PC-9 (cell line): Measurements from ENCODE around the gene TBX5. TPM values are rescaled to one million over a fixed set of nuclear protein-coding genes. Genes with fewer than 3 reads are reported as not detected.

Experiments used
- BruUV-seq: library from RNA; stranded (reverse); fragments of 400-500 nt; replicated peaks from 2 replicates; lab custom pipeline; 2021; lab: Mats Ljungman, UMichigan
- CTCF ChIA-PET: fragments of 300-600 bp; sonication (Branson Sonifier 250); formaldehyde crosslinking; loops from one replicate; lab custom pipeline; 2022; ENCODE audit warnings: antibody characterized with exemption; lab: Charles Lee
- POLR2A ChIA-PET: fragments of 300-600 bp; sonication (Branson Sonifier 250); formaldehyde crosslinking; loops from one replicate; lab custom pipeline; 2022; ENCODE audit warnings: antibody characterized with exemption; ENCODE audit not compliant: unreplicated experiment; lab: Charles Lee
- DNase-seq, 2 experiments: peaks; one replicate each; pipeline versions ENCODE4 v3.0.0 to v3.0.0-alpha.2; 2015 to 2022; ENCODE audit warnings: mixed read lengths in 1 of 2
- H2AFZ ChIP-seq: fragments of 200-600 bp; sonication (generic); 2 replicates; pipeline ENCODE4 v1.8.1; 2017; ENCODE audit warnings: antibody characterized with exemption
- H3F3A ChIP-seq: fragments of 200-600 bp; sonication (generic); 2 replicates; pipeline ENCODE4 v1.8.1; 2017; ENCODE audit warnings: antibody characterized with exemption, mild to moderate bottlenecking, low read depth; ENCODE audit not compliant: insufficient read depth
- H3K27ac ChIP-seq: fragments of 200-600 bp; sonication (generic); 2 replicates; pipeline ENCODE4 v1.6.1; 2016; ENCODE audit warnings: mixed run types
- H3K27me3 ChIP-seq: fragments of 200-600 bp; sonication (generic); 2 replicates; pipeline ENCODE4 v1.6.1; 2016; ENCODE audit warnings: low read depth, mixed run types; ENCODE audit not compliant: insufficient read depth
- H3K36me3 ChIP-seq: fragments of 200-600 bp; sonication (generic); 2 replicates; pipeline ENCODE4 v1.6.1; 2016; ENCODE audit warnings: low read depth, mixed run types
- H3K4me1 ChIP-seq: fragments of 200-600 bp; sonication (generic); replicated peaks from 2 replicates; pipeline ENCODE4 v1.6.1; 2016; ENCODE audit warnings: mixed run types; ENCODE audit not compliant: insufficient read depth
- H3K4me2 ChIP-seq: fragments of 200-600 bp; sonication (generic); 2 replicates; pipeline ENCODE4 v1.6.1; 2017; ENCODE audit warnings: mixed run types
- H3K4me3 ChIP-seq: fragments of 200-600 bp; sonication (generic); 2 replicates; pipeline ENCODE4 v1.6.1; 2016; ENCODE audit warnings: mixed run types
- H3K79me2 ChIP-seq: fragments of 200-600 bp; sonication (generic); 2 replicates; pipeline ENCODE4 v1.6.1; 2017; ENCODE audit warnings: low read depth, mixed run types
- H3K9me2 ChIP-seq: fragments of 200-600 bp; sonication (generic); 2 replicates; pipeline ENCODE4 v1.8.1; 2017; ENCODE audit warnings: mild to moderate bottlenecking; ENCODE audit not compliant: insufficient read depth
- H3K9me3 ChIP-seq: fragments of 200-600 bp; sonication (generic); 2 replicates; pipeline ENCODE4 v1.8.1; 2016; ENCODE audit warnings: low read depth; ENCODE audit not compliant: insufficient read depth
- H4K20me1 ChIP-seq: fragments of 200-600 bp; sonication (generic); 2 replicates; pipeline ENCODE4 v1.8.1; 2017; ENCODE audit not compliant: insufficient read depth
- CTCF ChIP-seq: fragments of 200-600 bp; sonication (generic); conservative IDR thresholded peaks from 2 replicates; pipeline ENCODE4 v1.6.1; 2017; ENCODE audit warnings: mixed run types, antibody characterized with exemption, mild to moderate bottlenecking, moderate library complexity
- EZH2 ChIP-seq: fragments of 200-600 bp; sonication (generic); IDR thresholded peaks from 2 replicates; pipeline ENCODE4 v1.8.0; 2017; ENCODE audit warnings: antibody characterized with exemption, low read depth
- intact Hi-C: fragments of 100-400 bp; cut with micrococcal nuclease; formaldehyde crosslinking; loops from one replicate; pipeline ENCODE4 v1.10.0; 2022; ENCODE audit not compliant: unreplicated experiment
- total RNA-seq: library from RNA; stranded (reverse); gene quantifications from 2 replicates; pipeline ENCODE4 v1.2.3, GENCODE V29; 2021

TBX5 gene
- total RNA-seq, 1 experiment from 2014 or later: not detected

DNA sequence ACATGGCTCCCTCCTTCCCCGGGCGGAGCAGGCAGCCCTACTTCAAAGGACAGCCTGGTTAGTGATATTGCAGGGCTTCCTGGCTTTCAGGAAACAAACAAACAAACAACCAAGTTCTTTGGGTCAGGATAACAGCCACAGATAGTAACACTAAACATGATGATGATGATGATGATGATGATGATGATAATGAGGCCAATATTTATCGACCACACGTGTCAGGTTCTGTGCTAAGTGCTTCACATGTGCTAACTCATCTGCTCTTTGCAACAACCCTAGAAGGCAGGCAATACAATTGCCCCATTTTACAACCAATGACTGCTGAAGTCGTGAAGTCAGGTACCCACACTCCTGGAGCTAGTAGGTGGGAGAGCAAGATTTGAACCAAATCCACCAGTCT is 44.1 kb upstream of the TBX5 start:
- no peaks in the 10 kb centered on the region for H3F3A ChIP-seq
- H3K27me3 ChIP-seq: peaks cover 62% of the 10 kb centered on the region
- no peaks in the 10 kb centered on the region for H3K9me3 ChIP-seq
- no peaks in the 10 kb centered on the region for H3K36me3 ChIP-seq
- DNase-seq: no peak
- H3K4me1 ChIP-seq: no peaks in the 10 kb centered on the region
- no peaks in the 10 kb centered on the region for H4K20me1 ChIP-seq
- no peaks in the 10 kb centered on the region for H3K79me2 ChIP-seq
- H3K9me2 ChIP-seq: no peaks in the 10 kb centered on the region
- no peak overlapping the region for H3K4me2 ChIP-seq
- intact Hi-C loops: no loop called here
- no peak overlapping the region for H2AFZ ChIP-seq
- no TSS peak for BruUV-seq
- POLR2A ChIA-PET: no interaction called here
- CTCF ChIA-PET: no interaction called here
- no peak for TF ChIP-seq CTCF
- TF ChIP-seq EZH2: no peak
- H3K27ac ChIP-seq: no peak overlapping the region
- no peak overlapping the region for H3K4me3 ChIP-seq

DNA sequence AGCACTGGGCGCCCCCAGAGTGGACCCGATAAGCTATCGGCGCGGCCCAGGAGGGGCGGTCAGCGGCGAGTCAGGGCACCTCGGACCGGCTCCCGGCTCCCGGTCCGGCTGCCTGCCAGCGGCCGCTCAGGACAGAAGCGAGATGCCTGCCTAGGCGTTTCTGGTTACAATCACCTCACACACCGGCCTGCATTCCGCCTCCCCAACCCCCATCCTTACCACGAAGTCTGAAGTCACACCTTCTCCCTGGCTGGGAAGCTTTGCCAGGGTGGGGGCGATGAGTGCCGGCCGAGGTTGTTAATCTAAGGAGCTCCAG is 42.6 kb upstream of the TBX5 start:
- Histone ChIP-seq H4K20me1 (no peaks in the 10 kb centered on the region), H3K9me2 (no peaks in the 10 kb centered on the region), H3F3A (no peaks in the 10 kb centered on the region), H3K36me3 (no peaks in the 10 kb centered on the region), H3K4me1 (no peaks in the 10 kb centered on the region), H3K4me2 (no peak overlapping the region), H3K27me3 (peaks cover 70% of the 10 kb centered on the region), H3K79me2 (no peaks in the 10 kb centered on the region), H3K9me3 (no peaks in the 10 kb centered on the region), H3K27ac (no peak overlapping the region), H3K4me3 (no peak overlapping the region), H2AFZ (no peak overlapping the region)
- DNase-seq: no peak
- CTCF ChIA-PET: no interaction called here
- intact Hi-C loops: no loop called here
- POLR2A ChIA-PET: no interaction called here
- TF ChIP-seq CTCF: no peak
- TF ChIP-seq EZH2: no peak
- no TSS peak for BruUV-seq

DNA sequence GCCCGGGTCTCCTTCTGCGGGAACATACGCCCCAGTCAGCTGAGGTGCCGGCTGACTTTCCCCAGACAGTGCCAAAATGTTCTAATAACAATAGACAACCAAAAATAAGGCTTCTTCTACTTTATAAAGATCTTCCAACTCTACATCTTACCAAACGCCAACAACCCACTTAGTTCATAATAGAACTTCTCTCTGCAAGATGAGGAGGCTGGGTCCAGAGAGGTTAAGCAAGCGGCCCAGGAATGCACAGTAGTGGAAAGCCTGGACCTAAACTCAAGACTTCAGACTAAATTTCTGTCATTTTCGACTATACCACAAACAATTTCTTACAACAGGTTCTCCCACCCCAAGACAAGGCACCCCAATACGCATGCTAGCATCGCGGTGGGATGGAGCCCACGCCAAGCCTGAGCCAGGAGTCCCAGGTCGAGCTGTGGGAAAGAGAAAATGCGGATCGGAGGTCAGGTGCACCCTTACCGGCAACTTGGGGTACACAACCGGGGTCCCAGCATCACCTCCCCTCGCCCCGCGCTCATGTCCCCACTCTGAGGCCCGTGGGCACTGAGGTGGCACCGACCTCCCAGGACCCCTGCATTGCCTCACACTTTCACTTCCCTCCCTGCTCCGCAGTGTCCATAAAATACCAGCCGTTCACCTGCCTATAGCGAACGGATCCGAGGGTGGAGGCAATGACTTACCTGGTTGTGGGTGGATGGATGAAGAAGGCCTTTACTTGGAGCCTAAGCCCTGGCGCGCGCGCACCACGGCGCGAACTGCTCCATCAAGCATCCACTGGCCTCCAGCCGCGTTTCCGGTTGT is 42.1 kb upstream of the TBX5 start:
- no peak for TF ChIP-seq CTCF
- ChIA-PET CTCF (no interaction called here), POLR2A (no interaction called here)
- no peak overlapping the region for H3K4me3 ChIP-seq
- H3K27me3 ChIP-seq: peaks cover 74% of the 10 kb centered on the region
- no peaks in the 10 kb centered on the region for H3K36me3 ChIP-seq
- H3F3A ChIP-seq: no peaks in the 10 kb centered on the region
- H3K27ac ChIP-seq: no peak overlapping the region
- H3K4me1 ChIP-seq: no peaks in the 10 kb centered on the region
- H3K79me2 ChIP-seq: no peaks in the 10 kb centered on the region
- no TSS peak for BruUV-seq
- H4K20me1 ChIP-seq: no peaks in the 10 kb centered on the region
- H3K9me3 ChIP-seq: no peaks in the 10 kb centered on the region
- DNase-seq: no peak
- H2AFZ ChIP-seq: no peak overlapping the region
- no peak overlapping the region for H3K4me2 ChIP-seq
- intact Hi-C loops: no loop called here
- no peaks in the 10 kb centered on the region for H3K9me2 ChIP-seq
